CD14-positive monocyte (primary cell): ENCODE data around the gene RREB1. TPM values are rescaled to one million over a fixed set of nuclear protein-coding genes. Genes with fewer than 3 reads are reported as not detected.
A peak's percentile ranks its signal among the peaks of the same experiment; 100 is the strongest.

ENCODE experiments used
- DNase-seq, 3 donors: peaks; one replicate each; pipeline ENCODE4 v3.0.0-alpha.2; 2011 to 2022
- H2AFZ ChIP-seq: 2 replicates; pipeline ENCODE4 v1.6.0; 2012; ENCODE audit warnings: mild to moderate bottlenecking, low read depth, low read length, inconsistent platforms; ENCODE audit not compliant: insufficient read depth, poor library complexity, severe bottlenecking
- H3K27ac ChIP-seq, 2 donors: 1 replicate in 1 of 2; 2 replicates in 1 of 2; pipeline ENCODE4 v1.5.1; 2012 to 2013; ENCODE audit warnings: low read length in 2 of 2, control low read depth in 1 of 2, inconsistent platforms in 1 of 2, low read depth in 1 of 2, mild to moderate bottlenecking in 1 of 2
- H3K27me3 ChIP-seq, 2 donors: one replicate each; pipeline versions ENCODE4 v1.6.0 to v1.6.1; 2011 to 2013; ENCODE audit warnings: low read length in 2 of 2; ENCODE audit not compliant: control insufficient read depth in 2 of 2, insufficient read depth in 2 of 2
- H3K36me3 ChIP-seq, 2 donors: replicated peaks in 1 of 2; 1 replicate in 1 of 2; 2 replicates in 1 of 2; pipeline versions ENCODE4 v1.5.1 to v1.6.1; 2012 to 2013; ENCODE audit warnings: low read length in 2 of 2, control low read depth in 1 of 2, inconsistent platforms in 1 of 2, mild to moderate bottlenecking in 1 of 2; ENCODE audit not compliant: insufficient read depth in 2 of 2, control insufficient read depth in 1 of 2
- H3K4me1 ChIP-seq, 2 donors: 1 replicate in 1 of 2; 2 replicates in 1 of 2; pipeline versions ENCODE4 v1.5.1 to v1.6.1; 2012 to 2013; ENCODE audit warnings: low read length in 2 of 2, control low read depth in 1 of 2, inconsistent platforms in 1 of 2, mild to moderate bottlenecking in 1 of 2, moderate library complexity in 1 of 2; ENCODE audit not compliant: insufficient read depth in 2 of 2, control insufficient read depth in 1 of 2
- H3K4me2 ChIP-seq: replicated peaks from 2 replicates; pipeline ENCODE3; 2012; ENCODE audit warnings: low read length, moderate library complexity, mild to moderate bottlenecking; ENCODE audit not compliant: poor library complexity, severe bottlenecking; ENCODE audit errors: extremely low read depth
- H3K4me3 ChIP-seq, 3 experiments: fragments of 200-600 bp in 1 of 3; sonication (generic) in 1 of 3; replicated peaks in 1 of 3; 1 replicate in 2 of 3; 2 replicates in 1 of 3; pipeline ENCODE4 v1.5.1; 2011 to 2013; ENCODE audit warnings: low read length in 3 of 3, mild to moderate bottlenecking in 3 of 3, control low read depth in 2 of 3, low read depth in 2 of 3, inconsistent platforms in 1 of 3, moderate library complexity in 1 of 3
- H3K79me2 ChIP-seq: 2 replicates; pipeline ENCODE4 v1.6.0; 2012; ENCODE audit warnings: mild to moderate bottlenecking, control low read depth, inconsistent platforms, low read length, moderate library complexity; ENCODE audit not compliant: insufficient read depth
- H3K9ac ChIP-seq: 2 replicates; pipeline ENCODE4 v1.6.0; 2017; ENCODE audit warnings: low read length, mild to moderate bottlenecking; ENCODE audit not compliant: insufficient read depth, poor library complexity, severe bottlenecking
- H3K9me3 ChIP-seq, 2 donors: replicated peaks in 1 of 2; 1 replicate in 1 of 2; 2 replicates in 1 of 2; pipeline versions ENCODE4 v1.5.1 to v1.6.1; 2012 to 2013; ENCODE audit warnings: low read length in 2 of 2, control low read depth in 1 of 2; ENCODE audit not compliant: control insufficient read depth in 1 of 2, insufficient read depth in 1 of 2
- H4K20me1 ChIP-seq: 2 replicates; pipeline ENCODE4 v1.6.0; 2012; ENCODE audit warnings: mild to moderate bottlenecking, low read length, control low read depth, moderate library complexity; ENCODE audit not compliant: insufficient read depth
- H3K27ac Mint-ChIP-seq, 7 donors: one replicate each; pipeline ENCODE4 v1.8.0; 2020; ENCODE audit warnings: mild to moderate bottlenecking in 7 of 7, mixed read lengths in 7 of 7, moderate library complexity in 6 of 7, inconsistent platforms in 2 of 7
- H3K27me3 Mint-ChIP-seq, 3 donors: one replicate each; pipeline ENCODE4 v1.8.0; 2021 to 2022; ENCODE audit warnings: low read depth in 3 of 3, mild to moderate bottlenecking in 3 of 3, mixed read lengths in 3 of 3, moderate library complexity in 3 of 3, inconsistent platforms in 1 of 3
- H3K36me3 Mint-ChIP-seq, 2 donors: one replicate each; pipeline ENCODE4 v1.8.0; 2020; ENCODE audit warnings: mixed read lengths in 2 of 2, inconsistent platforms in 1 of 2, mild to moderate bottlenecking in 1 of 2
- H3K4me1 Mint-ChIP-seq: one replicate; pipeline ENCODE4 v1.8.0; 2020; ENCODE audit warnings: mild to moderate bottlenecking, mixed read lengths
- H3K4me3 Mint-ChIP-seq, 2 donors: one replicate each; pipeline ENCODE4 v1.8.0; 2020; ENCODE audit warnings: mild to moderate bottlenecking in 2 of 2, mixed read lengths in 2 of 2, moderate library complexity in 1 of 2
- H3K9me3 Mint-ChIP-seq, 7 donors: one replicate each; pipeline ENCODE4 v1.8.0; 2020 to 2022; ENCODE audit warnings: mixed read lengths in 7 of 7, mild to moderate bottlenecking in 6 of 7, moderate library complexity in 6 of 7, inconsistent platforms in 2 of 7
- CTCF ChIP-seq: fragments of 200-600 bp; IDR thresholded peaks from one replicate; pipeline ENCODE4 v1.8.0; 2022; ENCODE audit warnings: antibody characterized with exemption, mild to moderate bottlenecking
- WGBS: methylation state at CpG from one replicate; pipeline ENCODE4 v1.1.5; 2013; ENCODE audit warnings: missing lambda C conversion rate; ENCODE audit not compliant: insufficient coverage; 5-methylcytosine and 5-hydroxymethylcytosine counted together
- intact Hi-C, 2 donors: fragments of 100-400 bp; cut with micrococcal nuclease; formaldehyde crosslinking; loops; one replicate each; pipeline versions ENCODE4 v1.15.0 to v1.15.1; 2023
- polyA plus RNA-seq, 3 donors: library from polyadenylated mRNA; depleted of rRNA in 1 of 3; unstranded in 2 of 3; stranded (reverse) in 1 of 3; fragments of 300-500 nt in 2 of 3; fragments of >200 nt in 1 of 3; fragmentation: Illumina TruSeq in 2 of 3; gene quantifications; 1 replicate in 2 of 3; 2 replicates in 1 of 3; pipeline ENCODE4 v1.2.3, GENCODE V29; 2012 to 2021
- small RNA-seq: library from RNA; depleted of rRNA; stranded (forward); fragments of <200 nt; gene quantifications from one replicate; pipeline ENCODE3, GENCODE V24; 2012; ENCODE audit warnings: low read depth; ENCODE audit not compliant: insufficient read length

Gene RREB1
- polyA plus RNA-seq, 3 donors, result 2.1 to 15.3 (median 5.6) TPM

GRCh38 chr6:7298113-7298512 is 190.4 kb downstream of the RREB1 start:
- H3K4me3 ChIP-seq, result no peak overlapping the region
- no peaks in the 10 kb centered on the region for H3K27me3 Mint-ChIP-seq
- no peak overlapping the region for H2AFZ ChIP-seq
- H3K27ac ChIP-seq, result no peak overlapping the region
- peaks cover 69 to 85% of the 10 kb centered on the region in 2 donors for H3K36me3 Mint-ChIP-seq
- H3K4me1 Mint-ChIP-seq, result no peaks in the 10 kb centered on the region
- H3K79me2 ChIP-seq, result peaks cover 69% of the 10 kb centered on the region
- peaks cover 71% of the 10 kb centered on the region for H4K20me1 ChIP-seq
- no peak overlapping the region for H3K4me3 Mint-ChIP-seq
- H3K27me3 ChIP-seq, result no peaks in the 10 kb centered on the region
- peaks cover 91 to 100% of the 10 kb centered on the region in 2 donors for H3K36me3 ChIP-seq
- no peak overlapping the region for H3K27ac Mint-ChIP-seq
- H3K9ac ChIP-seq, result no peak overlapping the region
- WGBS, result no CpG with 5 or more reads among the region's 1 CpG
- H3K9me3 ChIP-seq, result no peaks in the 10 kb centered on the region
- TF ChIP-seq CTCF, result no peak
- intact Hi-C loops, result loop anchor here in 1 of 2 donors (10.0 kb wide), 1 partner anchor 317 kb away; no protein-coding TSS in a partner anchor
- DNase-seq, result no peak
- no peaks in the 10 kb centered on the region for H3K4me1 ChIP-seq
- no peaks in the 10 kb centered on the region for H3K9me3 Mint-ChIP-seq
- no peak overlapping the region for H3K4me2 ChIP-seq

- peak overlapping the region in 2 of 7 donors; percentile 13 to 48 for H3K27ac Mint-ChIP-seq
Measured at GRCh38 chr6:7300926-7301325, 193.2 kb downstream of the RREB1 start.

More at GRCh38 chr6:7300926-7301325, 193.2 kb downstream of the RREB1 start:
- no peak for DNase-seq
- no peak for TF ChIP-seq CTCF
- peaks cover 87% of the 10 kb centered on the region for H4K20me1 ChIP-seq
- no peak overlapping the region for H3K9ac ChIP-seq
- H3K27ac ChIP-seq, result peak overlapping the region in 1 of 2 donors; percentile 28
- Mint-ChIP-seq H3K27me3 (no peaks in the 10 kb centered on the region), H3K4me3 (no peak overlapping the region), H3K36me3 (peaks cover 84 to 98% of the 10 kb centered on the region in 2 donors), H3K9me3 (no peaks in the 10 kb centered on the region), H3K4me1 (peaks cover 5% of the 10 kb centered on the region)
- H3K4me1 ChIP-seq, result no peaks in the 10 kb centered on the region
- WGBS, result 100% methylated on average over 2 of the region's 5 CpGs
- H3K79me2 ChIP-seq, result peaks cover 85% of the 10 kb centered on the region
- H3K36me3 ChIP-seq, result peaks cover 95 to 100% of the 10 kb centered on the region in 2 donors
- no peak overlapping the region for H3K4me2 ChIP-seq
- H3K4me3 ChIP-seq, result no peak overlapping the region
- no peak overlapping the region for H2AFZ ChIP-seq
- H3K9me3 ChIP-seq, result no peaks in the 10 kb centered on the region
- intact Hi-C loops, result no loop called here
- H3K27me3 ChIP-seq, result no peaks in the 10 kb centered on the region

Small RNA genes lying within 50 kb of the gene (small RNA-seq; reads per million reads assigned to genes)
- not detected for gene RF00019

Other genes with a start within 250 kb of the RREB1 start
- 100 to 1,000 TPM in 2 of 3 donors, 10 to 100 TPM in 1; 59.1 to 302 (median 251) TPM for gene SSR1, start 205.2 kb downstream of the RREB1 start, polyA plus RNA-seq